Measurements from ENCODE around the gene AMPD1.

The AMPD1 gene

GRCh38 chr1:114670083-114671010 is 25.0 kb downstream of the AMPD1 start:
- Histone ChIP-seq H3K36me3 (ENCODE audit: control insufficient read depth in 1 of 2, insufficient read depth in 2 of 2, low read length in 2 of 2) (no peaks in the 10 kb centered on the region), H3K27me3 (ENCODE audit: low read depth, low read length) (no peaks in the 10 kb centered on the region), H3K9me3 (ENCODE audit: control insufficient read depth in 1 of 2, low read length in 2 of 2) (no peaks in the 10 kb centered on the region), H3K4me1 (ENCODE audit: control insufficient read depth in 1 of 2, insufficient read depth in 2 of 2, low read length in 2 of 2) (no peaks in the 10 kb centered on the region), H3K27ac (ENCODE audit: low read length) (no peak overlapping the region), H3K4me3 (ENCODE audit: low read depth in 1 of 2, low read length in 2 of 2) (peak overlapping the region; percentile 77 to 89)

- Histone ChIP-seq H3K27ac (ENCODE audit: low read length) (no peak within 1 kb of the TSS), H3K4me1 (ENCODE audit: control insufficient read depth in 1 of 2, insufficient read depth in 2 of 2, low read length in 2 of 2) (no peaks in the 10 kb centered on the region), H3K9me3 (ENCODE audit: control insufficient read depth in 1 of 2, low read length in 2 of 2) (no peaks in the 10 kb centered on the region), H3K36me3 (ENCODE audit: control insufficient read depth in 1 of 2, insufficient read depth in 2 of 2, low read length in 2 of 2) (no peaks in the 10 kb centered on the region), H3K27me3 (ENCODE audit: low read depth, low read length) (no peaks in the 10 kb centered on the region), H3K4me3 (ENCODE audit: low read depth in 1 of 2, low read length in 2 of 2) (peak within 1 kb of the TSS; percentile 77 to 89)
These were observed 25.7 kb downstream of the AMPD1 start, which contains the start of gene DENND2C for GRCh38 chr1:114669562-114670082. TSS of gene DENND2C (minus strand) at chr1:114670049. CDS start at chr1:114625984, 44,065 bp downstream.

GRCh38 chr1:114668784-114669561 is 26.4 kb downstream of the AMPD1 start:
- H3K36me3 ChIP-seq (ENCODE audit: control insufficient read depth in 1 of 2, insufficient read depth in 2 of 2, low read length in 2 of 2), result no peaks in the 10 kb centered on the region
- H3K27me3 ChIP-seq (ENCODE audit: low read depth, low read length), result no peaks in the 10 kb centered on the region
- H3K27ac ChIP-seq (ENCODE audit: low read length), result no peak overlapping the region
- no peaks in the 10 kb centered on the region for H3K4me1 ChIP-seq (ENCODE audit: control insufficient read depth in 1 of 2, insufficient read depth in 2 of 2, low read length in 2 of 2)
- H3K4me3 ChIP-seq (ENCODE audit: low read depth in 1 of 2, low read length in 2 of 2), result peak overlapping the region; percentile 77 to 89
- no peaks in the 10 kb centered on the region for H3K9me3 ChIP-seq (ENCODE audit: control insufficient read depth in 1 of 2, low read length in 2 of 2)

GRCh38 chr1:114668373-114668772 is 27.0 kb downstream of the AMPD1 start:
- Histone ChIP-seq H3K36me3 (ENCODE audit: control insufficient read depth in 1 of 2, insufficient read depth in 2 of 2, low read length in 2 of 2) (no peaks in the 10 kb centered on the region), H3K4me1 (ENCODE audit: control insufficient read depth in 1 of 2, insufficient read depth in 2 of 2, low read length in 2 of 2) (no peaks in the 10 kb centered on the region), H3K27ac (ENCODE audit: low read length) (no peak overlapping the region), H3K27me3 (ENCODE audit: low read depth, low read length) (no peaks in the 10 kb centered on the region), H3K4me3 (ENCODE audit: low read depth in 1 of 2, low read length in 2 of 2) (no peak overlapping the region), H3K9me3 (ENCODE audit: control insufficient read depth in 1 of 2, low read length in 2 of 2) (no peaks in the 10 kb centered on the region)

GRCh38 chr1:114666954-114667353 is 28.4 kb downstream of the AMPD1 start:
- Histone ChIP-seq H3K27me3 (ENCODE audit: low read depth, low read length) (no peaks in the 10 kb centered on the region), H3K4me3 (ENCODE audit: low read depth in 1 of 2, low read length in 2 of 2) (no peak overlapping the region), H3K4me1 (ENCODE audit: control insufficient read depth in 1 of 2, insufficient read depth in 2 of 2, low read length in 2 of 2) (no peaks in the 10 kb centered on the region), H3K27ac (ENCODE audit: low read length) (no peak overlapping the region), H3K36me3 (ENCODE audit: control insufficient read depth in 1 of 2, insufficient read depth in 2 of 2, low read length in 2 of 2) (no peaks in the 10 kb centered on the region), H3K9me3 (ENCODE audit: control insufficient read depth in 1 of 2, low read length in 2 of 2) (no peaks in the 10 kb centered on the region)

- Histone ChIP-seq H3K4me3 (ENCODE audit: low read depth in 1 of 2, low read length in 2 of 2) (no peak overlapping the region), H3K9me3 (ENCODE audit: control insufficient read depth in 1 of 2, low read length in 2 of 2) (no peaks in the 10 kb centered on the region), H3K36me3 (ENCODE audit: control insufficient read depth in 1 of 2, insufficient read depth in 2 of 2, low read length in 2 of 2) (no peaks in the 10 kb centered on the region), H3K27me3 (ENCODE audit: low read depth, low read length) (no peaks in the 10 kb centered on the region), H3K27ac (ENCODE audit: low read length) (no peak overlapping the region), H3K4me1 (ENCODE audit: control insufficient read depth in 1 of 2, insufficient read depth in 2 of 2, low read length in 2 of 2) (no peaks in the 10 kb centered on the region)
These were observed 35.1 kb downstream of the AMPD1 start for GRCh38 chr1:114660238-114660637.

- Histone ChIP-seq H3K4me3 (ENCODE audit: low read depth in 1 of 2, low read length in 2 of 2) (no peak overlapping the region), H3K27me3 (ENCODE audit: low read depth, low read length) (no peaks in the 10 kb centered on the region), H3K4me1 (ENCODE audit: control insufficient read depth in 1 of 2, insufficient read depth in 2 of 2, low read length in 2 of 2) (no peaks in the 10 kb centered on the region), H3K9me3 (ENCODE audit: control insufficient read depth in 1 of 2, low read length in 2 of 2) (no peaks in the 10 kb centered on the region), H3K36me3 (ENCODE audit: control insufficient read depth in 1 of 2, insufficient read depth in 2 of 2, low read length in 2 of 2) (no peaks in the 10 kb centered on the region), H3K27ac (ENCODE audit: low read length) (no peak overlapping the region)
These were observed 43.5 kb downstream of the AMPD1 start for GRCh38 chr1:114651893-114652292.

GRCh38 chr1:114648503-114648902 is 46.8 kb downstream of the AMPD1 start:
- Histone ChIP-seq H3K4me1 (ENCODE audit: control insufficient read depth in 1 of 2, insufficient read depth in 2 of 2, low read length in 2 of 2) (no peaks in the 10 kb centered on the region), H3K4me3 (ENCODE audit: low read depth in 1 of 2, low read length in 2 of 2) (no peak overlapping the region), H3K27me3 (ENCODE audit: low read depth, low read length) (no peaks in the 10 kb centered on the region), H3K36me3 (ENCODE audit: control insufficient read depth in 1 of 2, insufficient read depth in 2 of 2, low read length in 2 of 2) (no peaks in the 10 kb centered on the region), H3K27ac (ENCODE audit: low read length) (no peak overlapping the region), H3K9me3 (ENCODE audit: control insufficient read depth in 1 of 2, low read length in 2 of 2) (no peaks in the 10 kb centered on the region)

- Histone ChIP-seq H3K27me3 (ENCODE audit: low read depth, low read length) (no peaks in the 10 kb centered on the region), H3K9me3 (ENCODE audit: control insufficient read depth in 1 of 2, low read length in 2 of 2) (no peaks in the 10 kb centered on the region), H3K36me3 (ENCODE audit: control insufficient read depth in 1 of 2, insufficient read depth in 2 of 2, low read length in 2 of 2) (no peaks in the 10 kb centered on the region), H3K4me3 (ENCODE audit: low read depth in 1 of 2, low read length in 2 of 2) (no peak overlapping the region), H3K4me1 (ENCODE audit: control insufficient read depth in 1 of 2, insufficient read depth in 2 of 2, low read length in 2 of 2) (no peaks in the 10 kb centered on the region), H3K27ac (ENCODE audit: low read length) (no peak overlapping the region)
These were observed 54.0 kb downstream of the AMPD1 start for GRCh38 chr1:114641377-114641776.

- no peak overlapping the region for H3K4me3 ChIP-seq (ENCODE audit: low read depth in 1 of 2, low read length in 2 of 2)
- H3K4me1 ChIP-seq (ENCODE audit: control insufficient read depth in 1 of 2, insufficient read depth in 2 of 2, low read length in 2 of 2), result no peaks in the 10 kb centered on the region
- no peaks in the 10 kb centered on the region for H3K36me3 ChIP-seq (ENCODE audit: control insufficient read depth in 1 of 2, insufficient read depth in 2 of 2, low read length in 2 of 2)
- H3K27ac ChIP-seq (ENCODE audit: low read length), result no peak overlapping the region
- no peaks in the 10 kb centered on the region for H3K27me3 ChIP-seq (ENCODE audit: low read depth, low read length)
- no peaks in the 10 kb centered on the region for H3K9me3 ChIP-seq (ENCODE audit: control insufficient read depth in 1 of 2, low read length in 2 of 2)
These were observed 56.4 kb downstream of the AMPD1 start for GRCh38 chr1:114638910-114639309.

GRCh38 chr1:114632427-114632826 is 62.9 kb downstream of the AMPD1 start:
- no peak overlapping the region for H3K27ac ChIP-seq (ENCODE audit: low read length)
- no peaks in the 10 kb centered on the region for H3K27me3 ChIP-seq (ENCODE audit: low read depth, low read length)
- no peaks in the 10 kb centered on the region for H3K4me1 ChIP-seq (ENCODE audit: control insufficient read depth in 1 of 2, insufficient read depth in 2 of 2, low read length in 2 of 2)
- H3K36me3 ChIP-seq (ENCODE audit: control insufficient read depth in 1 of 2, insufficient read depth in 2 of 2, low read length in 2 of 2), result no peaks in the 10 kb centered on the region
- H3K9me3 ChIP-seq (ENCODE audit: control insufficient read depth in 1 of 2, low read length in 2 of 2), result no peaks in the 10 kb centered on the region
- H3K4me3 ChIP-seq (ENCODE audit: low read depth in 1 of 2, low read length in 2 of 2), result no peak overlapping the region

Data from muscle layer of duodenum (tissue), 2 donors.